Measurements from ENCODE around the gene KCNQ1. TPM values are rescaled to one million over a fixed set of nuclear protein-coding genes. Genes with fewer than 3 reads are reported as not detected.

Gene KCNQ1
- total and polyA plus RNA-seq, 2 donors (not counting 1 experiment from before 2014, with no cell fraction given) = 21.5 to 28.8 TPM

GRCh38 chr11:2445746-2446551, 1.1 kb downstream of the KCNQ1 start:
- POLR2A ChIA-PET = interaction anchor here (1.5 kb wide), 1 partner anchor 80 kb away, joined by 7 read pairs; no protein-coding TSS in a partner anchor
- Histone ChIP-seq H3K4me3 (ENCODE audit: control extremely low read depth in 1 of 5, extremely low read depth in 1 of 5, insufficient read depth in 1 of 5, low read depth in 2 of 5, low read length in 4 of 5) (peak overlapping the region; percentile 32 to 76 (median 64)), H4K20me1 (ENCODE audit: control insufficient read depth, insufficient read depth, low read length, poor library complexity, severe bottlenecking) (peaks cover 34% of the 10 kb centered on the region), H3K4me1 (ENCODE audit: control insufficient read depth in 2 of 2, insufficient read depth in 2 of 2, low read length in 2 of 2) (peaks cover 33 to 47% of the 10 kb centered on the region in 2 donors), H3K79me2 (ENCODE audit: control insufficient read depth, insufficient read depth, low read length) (peaks cover 49% of the 10 kb centered on the region), H3K27ac (ENCODE audit: low read length in 2 of 2) (no peak overlapping the region), H2AFZ (ENCODE audit: insufficient read depth, low read depth, low read length, poor library complexity, severe bottlenecking) (peak overlapping the region; percentile 72), H3K36me3 (replicated peaks in 1 of 2; ENCODE audit: control extremely low read depth in 1 of 2, control insufficient read depth in 1 of 2, extremely low read depth in 1 of 2, insufficient read depth in 2 of 2, low read length in 1 of 2) (no peaks in the 10 kb centered on the region), H3K4me2 (replicated peaks; ENCODE audit: low read depth, low read length, poor library complexity, severe bottlenecking) (peak overlapping the region; percentile 93), H3K9me3 (ENCODE audit: control extremely low read depth in 1 of 3, control insufficient read depth in 2 of 3, insufficient read depth in 1 of 3, low read length in 2 of 3) (peaks cover 0 to 4% (median 0%) of the 10 kb centered on the region in 3 donors), H3K27me3 (replicated peaks in 1 of 4; ENCODE audit: control extremely low read depth in 1 of 4, control insufficient read depth in 3 of 4, insufficient read depth in 4 of 4, low read length in 3 of 4) (peaks cover 0 to 10% (median 0%) of the 10 kb centered on the region in 4 experiments), H3K9ac (ENCODE audit: low read length) (peak overlapping the region; percentile 69)
- no peak for TF ChIP-seq CTCF (IDR thresholded peaks at IDR 0.05)
- TF ChIP-seq EZH2 (IDR thresholded peaks at IDR 0.05; ENCODE audit: borderline replicate concordance, insufficient read depth, low read depth, low read length, poor library complexity, severe bottlenecking) = no peak
- Mint-ChIP-seq H3K27me3 (no peaks in the 10 kb centered on the region), H3K27ac (peak overlapping the region; percentile 87), H3K4me3 (peak overlapping the region; percentile 93), H3K4me1 (peaks cover 31% of the 10 kb centered on the region), H3K9me3 (ENCODE audit: insufficient read depth) (no peaks in the 10 kb centered on the region)
- CTCF ChIA-PET = interaction anchor here (0.6 to 4.1 kb wide), 7 partner anchors 18 to 251 kb away, joined by 3 to 25 read pairs (median 3); no protein-coding TSS in a partner anchor
- ATAC-seq (ENCODE audit: low read depth) (no peak), DNase-seq (peak; percentile 27)
- WGBS (ENCODE audit: insufficient coverage) = 77% methylated on average over 23 of the region's 23 CpGs
- intact Hi-C loops (cut with micrococcal nuclease) = loop anchor here (1.0 to 2.0 kb wide), 3 partner anchors 17 to 447 kb away; no protein-coding TSS in a partner anchor

All from B cell (primary cell).